ENCODE data around the gene SLC5A2.
"Not testable (repeated sequence)": the region's sequence is repeated elsewhere in the genome, so short reads cannot be mapped to it uniquely, and the experiment has no call there.

SLC5A2 gene

GRCh38 chr16:31529108-31529936, 46.4 kb downstream of the SLC5A2 start:
- DNase-seq (ENCODE audit: low read depth in 3 of 3), result peak in 1 of 3 experiments; percentile 15

- no peak for DNase-seq (ENCODE audit: low read depth in 3 of 3)
Measured at GRCh38 chr16:31529937-31530312, 47.0 kb downstream of the SLC5A2 start.

- DNase-seq (ENCODE audit: low read depth in 3 of 3), result no peak
Measured at GRCh38 chr16:31530405-31530804, 47.5 kb downstream of the SLC5A2 start.

DNA sequence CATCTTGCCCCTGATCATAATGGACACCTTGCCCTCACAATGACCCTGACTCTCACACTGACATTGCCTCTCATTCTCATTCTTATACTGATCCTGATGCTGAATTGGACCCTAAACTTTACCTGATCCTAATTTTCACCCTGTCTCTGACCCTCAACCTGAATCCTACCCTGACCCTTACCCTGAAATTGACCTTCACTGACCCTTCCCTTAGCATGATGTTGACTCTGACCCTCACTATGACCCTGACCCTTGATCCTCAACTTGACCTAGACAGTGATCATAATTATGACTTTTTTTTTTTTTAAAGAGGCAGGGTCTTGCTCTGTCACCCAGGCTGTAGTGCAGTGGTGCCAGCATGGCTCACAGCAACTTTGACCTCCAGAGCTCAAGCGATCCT, 48.2 kb downstream of the SLC5A2 start:
- no peak for DNase-seq (ENCODE audit: low read depth in 3 of 3)

- DNase-seq (ENCODE audit: low read depth in 3 of 3), result no peak
Measured at GRCh38 chr16:31532120-31532519, 49.2 kb downstream of the SLC5A2 start.

GRCh38 chr16:31532896-31533295, 50.0 kb downstream of the SLC5A2 start:
- no peak for DNase-seq (ENCODE audit: low read depth in 3 of 3)

DNA sequence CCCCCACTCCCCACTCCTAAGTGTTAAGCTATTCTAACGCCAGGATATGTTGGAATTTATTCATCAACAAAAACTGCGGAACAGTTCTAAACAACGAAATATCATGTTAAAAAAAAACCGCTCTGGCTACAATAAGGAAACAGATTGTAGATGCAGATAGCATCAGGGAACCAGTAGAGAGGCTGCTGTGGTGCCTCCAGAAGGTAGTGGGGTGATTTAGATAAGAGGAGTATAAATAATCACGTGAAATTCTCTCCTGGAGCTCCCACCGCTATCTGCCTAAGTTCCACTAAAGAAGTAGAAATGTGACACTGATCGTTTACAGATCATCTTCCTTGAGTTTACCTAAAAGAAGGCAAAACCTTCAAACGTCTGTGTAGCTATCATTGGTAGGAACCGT, 52.8 kb downstream of the SLC5A2 start:
- no peak for DNase-seq (ENCODE audit: low read depth in 3 of 3)

DNA sequence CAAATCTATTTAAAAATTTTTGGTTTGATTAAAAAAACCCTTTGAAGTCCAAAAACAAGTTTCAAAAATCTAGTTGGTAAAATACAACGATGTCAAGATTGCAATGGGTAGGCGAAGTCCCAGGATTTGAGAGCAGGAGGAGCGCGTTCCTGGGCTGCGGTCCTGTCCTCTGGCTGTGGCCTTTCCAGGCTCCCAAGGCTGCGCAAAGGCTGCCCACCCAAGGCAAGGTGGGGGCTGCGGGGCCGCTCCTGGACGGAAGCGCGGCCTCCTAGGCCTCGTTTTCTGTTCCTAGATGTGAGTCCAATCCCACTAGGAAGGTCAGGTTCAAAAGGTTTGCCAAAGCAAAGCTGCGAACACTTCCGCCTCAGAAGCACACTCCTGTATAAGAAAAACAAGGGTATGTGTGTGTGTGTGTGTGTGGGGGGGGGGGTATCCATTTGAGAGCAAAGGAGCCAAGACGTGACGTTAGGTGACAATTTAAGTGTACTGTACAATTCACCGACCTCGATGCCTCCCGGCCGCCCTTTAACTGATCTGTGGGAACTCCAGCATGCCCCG, 54.0 kb downstream of the SLC5A2 start:
- DNase-seq (ENCODE audit: low read depth in 3 of 3), result no peak

DNA sequence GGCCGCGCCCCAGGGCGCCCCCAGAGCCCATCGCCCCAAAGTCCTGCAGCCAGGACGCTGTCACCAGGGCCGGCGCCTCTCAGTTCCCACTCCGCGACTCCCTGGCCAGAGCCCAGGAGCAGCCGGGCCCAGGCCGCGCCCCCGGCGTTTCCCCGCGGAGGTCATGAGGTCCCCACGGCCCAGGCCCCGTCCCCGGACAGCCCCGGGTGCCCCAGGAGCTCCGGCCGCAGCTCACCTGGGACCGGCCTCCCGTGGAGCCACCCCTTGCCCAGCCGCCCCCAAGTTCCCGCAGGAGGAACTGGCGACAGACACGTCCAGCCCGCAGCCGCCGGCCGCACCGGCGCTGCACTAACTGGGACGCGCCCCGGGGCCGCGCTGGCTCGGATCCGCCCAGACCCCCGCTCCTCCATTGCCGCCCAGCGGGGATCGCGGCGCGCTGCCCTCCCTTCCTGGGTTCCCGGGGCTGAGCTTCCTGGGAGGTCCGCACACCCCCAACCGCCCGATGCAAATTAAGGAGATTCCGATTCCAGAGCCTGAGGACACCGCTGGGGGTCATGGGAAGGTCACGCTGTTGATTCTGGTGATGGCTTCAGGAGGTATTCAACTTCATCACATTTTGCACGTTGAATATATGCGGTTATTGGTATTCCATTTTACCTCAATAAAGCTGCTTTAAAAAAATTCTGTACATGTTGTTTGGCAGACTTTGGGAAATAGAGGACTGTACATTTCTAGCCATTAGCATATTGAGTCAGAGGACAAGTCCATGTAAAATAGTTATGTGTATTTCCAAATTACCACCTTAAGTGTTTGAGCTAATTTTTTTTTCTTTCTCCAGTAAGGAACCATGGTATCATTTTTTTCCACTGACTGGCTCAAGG, 54.7 kb downstream of the SLC5A2 start:
- no peak for DNase-seq (ENCODE audit: low read depth in 3 of 3)

- DNase-seq (ENCODE audit: low read depth in 3 of 3), result not testable (repeated sequence)
Measured at GRCh38 chr16:31538243-31538598, 55.3 kb downstream of the SLC5A2 start.

GRCh38 chr16:31539762-31540161, 56.8 kb downstream of the SLC5A2 start:
- not testable (repeated sequence) for DNase-seq (ENCODE audit: low read depth in 3 of 3)
